Astrocyte of the cerebellum (primary cell): ENCODE measurements around the gene ZNF154.

Experiments used
- DNase-seq: peaks from one replicate; pipeline ENCODE4 v3.0.0-alpha.2; 2011; ENCODE audit warnings: low read depth
- H3K4me3 ChIP-seq: 2 replicates; pipeline ENCODE4 v1.5.1; 2011; ENCODE audit warnings: mild to moderate bottlenecking, low read depth, low read length, moderate library complexity
- CTCF ChIP-seq: IDR thresholded peaks from 2 replicates; pipeline ENCODE4 v1.5.1; 2012; ENCODE audit warnings: low read length, low read depth, moderate library complexity, mild to moderate bottlenecking; ENCODE audit errors: missing control alignments
- in situ Hi-C: cut with HindIII; loops from 2 replicates; pipeline ENCODE4 v1.10.0; 2017; ENCODE audit warnings: low sequenced_read_pairs

ZNF154 gene

GRCh38 chr19:57709616-57710015 lies 612 bp upstream of the ZNF154 start:
- no peak overlapping the region for H3K4me3 ChIP-seq
- no peak for DNase-seq
- no peak for TF ChIP-seq CTCF
- in situ Hi-C loops: no loop called here

- in situ Hi-C loops: no loop called here
- DNase-seq: no peak
- H3K4me3 ChIP-seq: no peak overlapping the region
- no peak for TF ChIP-seq CTCF
Measured at GRCh38 chr19:57706346-57706745, 2.7 kb downstream of the ZNF154 start.

- no peak for DNase-seq
- in situ Hi-C loops: no loop called here
- H3K4me3 ChIP-seq: no peak overlapping the region
- TF ChIP-seq CTCF: no peak
Measured at GRCh38 chr19:57701625-57702024, 7.4 kb downstream of the ZNF154 start.

GRCh38 chr19:57689750-57690149 lies 19.3 kb downstream of the ZNF154 start:
- DNase-seq: no peak
- in situ Hi-C loops: no loop called here
- no peak for TF ChIP-seq CTCF
- no peak overlapping the region for H3K4me3 ChIP-seq

GRCh38 chr19:57688011-57688763 lies 20.8 kb downstream of the ZNF154 start:
- no peak for TF ChIP-seq CTCF
- no peak overlapping the region for H3K4me3 ChIP-seq
- in situ Hi-C loops: no loop called here
- DNase-seq: no peak

- TF ChIP-seq CTCF: no peak
- no peak for DNase-seq
- H3K4me3 ChIP-seq: no peak overlapping the region
- in situ Hi-C loops: no loop called here
Measured at GRCh38 chr19:57687363-57688010, 21.5 kb downstream of the ZNF154 start.
